Spleen (tissue), 7 donors: ENCODE results near the gene RAI14.

Source experiments
- CTCF ChIP-seq, 11 experiments: fragments of 200-600 bp in 7 of 11; fragments of 450-650 bp in 4 of 11; sonication (generic) in 4 of 11; IDR thresholded peaks in 8 of 11; conservative IDR thresholded peaks in 3 of 11; 1 replicate in 7 of 11; 2 replicates in 4 of 11; pipeline versions ENCODE4 v1.4.0 to v1.8.0; 2016 to 2021; ENCODE audit warnings: antibody characterized with exemption in 11 of 11, inconsistent platforms in 4 of 11, mild to moderate bottlenecking in 1 of 11
- POLR2A ChIP-seq, 3 donors: fragments of 450-650 bp; IDR thresholded peaks; one replicate each; pipeline ENCODE4 v1.5.1; 2017; ENCODE audit warnings: antibody characterized with exemption in 3 of 3, mild to moderate bottlenecking in 1 of 3
- donor health status: DM: no; HTN: no; CAD: no; lungs with moderate emphysema.
- donor health status: DM: no; HTN: no; CAD: no.
- donor health status: DM: no; HTN: no; CAD: no.

GRCh38 chr5:34728236-34728635 lies 72.1 kb downstream of the RAI14 start:
- TF ChIP-seq CTCF (IDR thresholded peaks at IDR 0.05 in 8 of 11, conservative IDR thresholded peaks at IDR 0.05 in 3 of 11) (no peak), POLR2A (IDR thresholded peaks at IDR 0.05) (no peak)
